Activated CD8-positive, alpha-beta memory T cell treated with anti-CD3 and anti-CD28 coated beads, Interleukin-2, amount 50 U/mL, for 1 hour (primary cell): ENCODE data around the gene PCGF1.

Source experiments
- DNase-seq: peaks from one replicate; pipeline ENCODE4 v3.0.0-alpha.2; 2020; ENCODE audit errors: extremely low read depth

Gene PCGF1

GRCh38 chr2:74507145-74507925 lies at the start of gene PCGF1:
Gene PCGF1 (minus strand): TSS chr2:74507695. CDS start chr2:74507668, 27 bp downstream.
- peak; percentile 94 for DNase-seq

DNA sequence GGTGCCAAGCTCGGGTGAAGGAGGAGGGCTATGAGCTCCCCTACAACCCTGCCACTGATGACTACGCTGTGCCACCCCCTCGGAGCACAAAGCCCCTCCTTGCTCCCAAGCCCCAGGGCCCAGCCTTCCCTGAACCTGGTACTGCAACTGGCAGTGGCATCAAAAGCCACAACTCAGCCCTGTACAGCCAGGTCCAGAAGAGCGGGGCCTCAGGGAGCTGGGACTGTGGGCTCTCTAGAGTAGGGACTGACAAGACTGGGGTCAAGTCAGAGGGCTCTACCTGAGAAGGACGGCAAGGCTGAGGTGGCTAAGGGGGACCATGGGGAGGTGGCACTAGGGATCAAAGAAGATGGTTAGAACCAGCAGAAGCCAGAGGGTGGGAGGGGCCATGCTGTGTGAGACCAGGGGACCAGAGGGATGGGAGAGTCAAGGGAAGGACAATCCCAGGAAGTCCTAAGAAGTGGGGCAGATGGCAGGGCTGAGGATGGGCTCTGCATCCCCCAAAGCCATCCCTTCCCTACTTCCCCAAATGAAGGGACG lies 49.4 kb upstream of the PCGF1 start:
- no peak for DNase-seq

DNA sequence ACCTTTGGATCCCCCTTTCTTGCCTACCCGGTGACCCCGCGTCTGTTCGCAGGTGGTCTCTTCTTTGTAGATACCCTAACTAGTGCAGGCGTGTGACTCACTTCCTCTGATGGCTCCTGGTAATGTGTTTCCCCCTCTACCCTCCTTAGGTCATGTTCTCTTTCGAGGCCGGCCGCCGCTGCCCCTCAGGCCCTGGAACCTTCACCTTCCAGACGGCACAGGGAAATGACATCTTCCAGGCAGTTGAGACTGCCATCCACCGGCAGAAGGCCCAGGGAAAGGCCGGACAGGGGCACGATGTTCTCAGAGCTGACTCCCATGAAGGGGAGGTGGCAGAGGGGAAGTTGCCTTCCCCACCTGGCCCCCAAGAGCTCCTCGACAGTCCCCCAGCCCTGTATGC lies 48.7 kb upstream of the PCGF1 start:
- no peak for DNase-seq

DNA sequence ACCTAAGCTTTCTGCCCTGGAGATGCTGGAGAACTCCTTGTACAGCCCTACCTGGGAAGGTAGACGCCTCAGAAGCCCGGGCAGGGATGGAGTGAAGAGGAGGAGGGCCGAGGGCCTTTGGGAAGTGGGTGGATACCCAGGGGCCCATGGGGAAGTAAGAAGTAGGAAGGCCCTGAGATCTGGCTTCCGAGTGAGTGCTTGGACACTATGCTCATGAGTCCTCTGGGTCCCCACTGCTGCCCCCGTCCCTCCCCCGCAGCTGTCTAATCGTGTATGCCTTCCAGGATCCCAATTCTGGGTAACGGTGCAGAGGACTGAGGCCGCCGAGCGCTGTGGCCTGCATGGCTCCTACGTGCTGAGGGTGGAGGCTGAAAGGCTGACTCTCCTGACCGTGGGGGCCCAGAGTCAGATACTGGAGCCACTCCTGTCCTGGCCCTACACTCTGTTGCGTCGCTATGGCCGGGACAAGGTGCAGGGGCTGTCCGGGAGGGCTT lies 48.2 kb upstream of the PCGF1 start:
- no peak for DNase-seq

DNA sequence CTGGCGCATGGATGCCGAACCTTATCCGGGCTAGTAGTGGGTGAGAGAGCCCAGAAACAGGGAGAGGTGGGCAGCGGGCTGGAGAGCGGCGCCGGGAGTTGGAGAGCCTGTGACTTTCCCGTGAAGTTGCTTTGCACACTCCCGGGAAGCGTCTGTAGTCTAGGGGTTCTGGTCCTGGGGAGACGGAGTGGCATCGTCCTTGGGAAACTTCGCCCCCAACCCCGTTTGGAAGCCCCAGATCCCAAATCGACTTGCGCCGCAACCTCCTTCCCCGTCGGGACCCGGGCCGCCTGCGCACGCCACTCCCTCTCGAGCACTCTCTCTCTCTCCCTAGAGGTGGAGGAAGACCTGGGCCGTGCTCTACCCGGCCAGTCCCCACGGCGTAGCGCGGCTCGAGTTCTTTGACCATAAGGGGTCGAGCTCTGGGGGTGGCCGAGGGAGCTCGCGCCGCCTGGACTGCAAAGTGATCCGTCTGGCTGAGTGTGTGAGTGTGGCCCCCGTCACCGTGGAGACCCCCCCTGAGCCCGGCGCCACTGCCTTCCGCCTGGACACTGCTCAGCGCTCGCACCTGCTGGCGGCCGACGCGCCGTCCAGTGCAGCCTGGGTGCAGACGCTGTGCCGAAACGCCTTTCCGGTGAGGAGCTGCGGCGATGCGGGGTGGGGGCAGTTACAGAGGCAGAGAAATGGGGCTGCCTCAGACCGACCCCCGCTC lies 47.5 kb upstream of the PCGF1 start:
- DNase-seq: no peak

- peak; percentile 47 for DNase-seq
Measured at GRCh38 chr2:74553892-74554819, 46.7 kb upstream of the PCGF1 start, which contains the start of the genes DOK1 and LOXL3. Gene DOK1 (plus strand): TSS chr2:74554720. CDS start chr2:74554755, 35 bp downstream. Gene LOXL3 (minus strand): TSS chr2:74553942. CDS start chr2:74552634, 1,308 bp downstream.

GRCh38 chr2:74552914-74553811 lies 45.7 kb upstream of the PCGF1 start:
- no peak for DNase-seq

GRCh38 chr2:74551942-74552913 lies 44.7 kb upstream of the PCGF1 start:
- DNase-seq: no peak

GRCh38 chr2:74551530-74551929 lies 44.0 kb upstream of the PCGF1 start:
- no peak for DNase-seq

GRCh38 chr2:74550231-74550630 lies 42.7 kb upstream of the PCGF1 start:
- no peak for DNase-seq

- no peak for DNase-seq
Measured at GRCh38 chr2:74548900-74549826, 41.7 kb upstream of the PCGF1 start.

GRCh38 chr2:74548285-74548899 lies 40.9 kb upstream of the PCGF1 start:
- DNase-seq: no peak

DNA sequence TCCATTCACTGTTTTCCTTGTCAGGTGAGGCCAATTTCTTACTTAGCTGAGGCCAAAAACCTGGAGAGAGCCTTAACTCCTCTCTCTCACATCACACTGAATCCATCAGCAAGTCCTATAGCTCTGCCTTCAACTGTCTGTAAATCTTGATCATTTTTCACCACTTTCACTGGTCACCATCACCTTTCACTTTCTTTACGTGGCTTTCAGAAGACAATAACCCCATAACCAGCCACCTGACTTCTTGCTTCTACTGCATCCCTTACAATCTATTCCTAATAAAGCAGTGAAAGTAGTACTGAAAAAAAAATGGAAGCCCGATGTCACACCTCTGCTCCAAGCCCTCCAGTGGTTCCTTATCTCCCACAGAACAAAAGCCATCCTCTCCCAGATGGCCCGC lies 38.5 kb upstream of the PCGF1 start:
- DNase-seq: no peak

DNA sequence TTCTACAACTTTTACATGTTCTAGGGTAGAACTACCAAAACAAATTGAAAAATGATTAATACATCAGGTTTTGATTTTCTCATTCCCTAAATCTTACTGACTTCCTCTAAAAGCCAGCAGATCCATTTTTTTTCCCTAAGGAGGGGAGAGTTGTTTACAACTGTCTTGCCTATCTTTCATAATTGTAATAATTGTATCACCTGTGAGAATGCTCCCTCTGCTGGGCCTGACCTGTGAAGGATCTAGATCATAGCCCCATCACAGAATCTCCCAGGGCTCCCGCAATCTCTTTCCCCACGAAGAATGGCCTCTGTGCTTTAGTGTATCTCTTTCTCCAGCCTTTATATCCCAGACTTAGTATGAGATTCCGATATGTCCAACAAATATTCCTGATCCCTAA lies 37.1 kb upstream of the PCGF1 start:
- no peak for DNase-seq

GRCh38 chr2:74542978-74543377 lies 35.5 kb upstream of the PCGF1 start:
- no peak for DNase-seq

DNA sequence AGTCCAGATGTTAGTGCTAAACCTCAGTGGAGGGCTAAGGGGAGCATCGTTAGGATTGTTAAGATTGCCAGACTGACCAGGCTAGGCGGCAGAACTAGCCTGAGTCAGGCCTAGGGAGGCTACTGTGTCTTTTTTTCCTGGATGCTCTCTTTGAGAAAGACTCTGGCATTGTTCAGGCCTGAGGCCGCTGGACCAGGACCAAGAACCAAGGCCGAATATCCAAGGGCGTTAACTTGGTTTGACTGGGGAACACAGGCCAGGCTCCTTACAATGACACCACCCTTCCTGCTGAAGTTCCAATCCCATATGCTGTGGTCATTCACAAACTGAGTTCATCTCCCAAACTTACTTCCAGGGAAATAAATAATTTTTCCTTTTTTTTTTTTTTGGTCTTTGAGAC lies 32.8 kb upstream of the PCGF1 start:
- DNase-seq: no peak

DNA sequence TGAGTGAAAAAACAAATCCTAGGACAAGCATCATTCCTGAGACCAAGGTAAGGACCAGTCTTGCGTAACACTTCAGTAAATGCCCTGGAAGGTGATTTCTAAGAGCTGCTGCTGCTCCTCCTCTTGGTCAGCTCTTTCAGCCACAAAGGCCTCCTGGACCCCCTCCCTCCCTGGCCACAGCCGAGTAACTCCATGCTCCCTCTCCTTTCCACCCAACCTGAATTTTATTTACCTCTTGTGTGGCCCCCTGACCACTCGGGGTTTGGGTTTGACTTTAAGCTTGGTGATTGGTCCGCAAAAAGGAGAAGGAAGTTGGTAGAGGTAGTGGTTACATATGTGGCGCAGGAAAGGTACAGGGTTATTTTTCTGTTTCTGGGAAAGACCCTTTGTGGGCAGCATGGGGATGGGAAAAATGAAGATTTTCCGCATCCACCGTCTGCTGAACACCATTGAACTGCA lies 31.4 kb upstream of the PCGF1 start:
- no peak for DNase-seq

- DNase-seq: no peak
Measured at GRCh38 chr2:74537140-74537539, 29.6 kb upstream of the PCGF1 start.
